SK-N-SH (cell line): ENCODE measurements around the gene ZDHHC14. TPM values are rescaled to one million over a fixed set of nuclear protein-coding genes. Genes with fewer than 3 reads are reported as not detected.

Experiments
- CTCF ChIA-PET: fragments of 300-600, 350-600 bp; formaldehyde crosslinking; extraction: SDS; loops from one replicate; lab custom pipeline; 2021; lab: Yijun Ruan, JAX
- POLR2A ChIA-PET: fragments of 350-600 bp; sonication (Branson Sonifier 250); formaldehyde crosslinking; extraction: SDS; loops from one replicate; lab custom pipeline; 2020; ENCODE audit warnings: antibody characterized with exemption, inconsistent platforms; lab: Yijun Ruan, JAX
- DNase-seq: peaks from one replicate; pipeline ENCODE4 v3.0.0; 2012
- H2AFZ ChIP-seq: fragments of 200-600 bp; sonication (generic); 2 replicates; pipeline ENCODE4 v1.8.1; 2016; ENCODE audit warnings: antibody characterized with exemption, mild to moderate bottlenecking, low read depth
- H3F3A ChIP-seq: fragments of 200-600 bp; sonication (generic); replicated peaks from 2 replicates; pipeline ENCODE3; 2016; ENCODE audit warnings: antibody characterized with exemption, mild to moderate bottlenecking; ENCODE audit not compliant: insufficient read depth
- H3K27ac ChIP-seq, 2 experiments: fragments of 200-500 bp in 1 of 2; fragments of 200-600 bp in 1 of 2; sonication (Bioruptor generic) in 1 of 2; sonication (generic), shearing (Covaris generic) in 1 of 2; 2 replicates each; pipeline versions ENCODE4 v1.5.1 to v1.6.1; 2014 to 2016; ENCODE audit warnings: low read depth in 2 of 2, inconsistent platforms in 1 of 2, low read length in 1 of 2, mild to moderate bottlenecking in 1 of 2, mixed read lengths in 1 of 2
- H3K27me3 ChIP-seq: fragments of 200-600 bp; sonication (generic), shearing (Covaris generic); 2 replicates; pipeline ENCODE4 v1.6.1; 2016; ENCODE audit warnings: mixed run types; ENCODE audit not compliant: insufficient read depth
- H3K36me3 ChIP-seq, 2 experiments: fragments of 200-500 bp in 1 of 2; fragments of 200-600 bp in 1 of 2; sonication (Bioruptor generic) in 1 of 2; sonication (generic) in 1 of 2; replicated peaks in 1 of 2; 2 replicates each; pipeline versions ENCODE3 to v1.5.1; 2014 to 2016; ENCODE audit warnings: low read length in 1 of 2, mild to moderate bottlenecking in 1 of 2; ENCODE audit not compliant: insufficient read depth in 2 of 2, control insufficient read depth in 1 of 2
- H3K4me1 ChIP-seq, 2 experiments: fragments of 200-500 bp in 1 of 2; fragments of 200-600 bp in 1 of 2; sonication (Bioruptor generic) in 1 of 2; sonication (generic), shearing (Covaris generic) in 1 of 2; 2 replicates each; pipeline versions ENCODE4 v1.5.1 to v1.6.1; 2014 to 2016; ENCODE audit warnings: low read depth in 1 of 2, low read length in 1 of 2, mixed run types in 1 of 2; ENCODE audit not compliant: insufficient read depth in 2 of 2, control insufficient read depth in 1 of 2
- H3K4me2 ChIP-seq: fragments of 200-600 bp; sonication (generic), shearing (Covaris generic); 2 replicates; pipeline ENCODE4 v1.6.1; 2017; ENCODE audit warnings: mixed run types
- H3K4me3 ChIP-seq, 2 experiments: fragments of 200-500 bp in 1 of 2; fragments of 200-600 bp in 1 of 2; sonication (Bioruptor generic) in 1 of 2; sonication (generic), shearing (Covaris generic) in 1 of 2; 2 replicates each; pipeline versions ENCODE4 v1.5.1 to v1.8.1; 2014 to 2016; ENCODE audit warnings: low read depth in 2 of 2, inconsistent platforms in 1 of 2, low read length in 1 of 2, mild to moderate bottlenecking in 1 of 2, mixed read lengths in 1 of 2, moderate library complexity in 1 of 2
- H3K79me2 ChIP-seq: fragments of 200-600 bp; sonication (generic); 2 replicates; pipeline ENCODE4 v1.8.1; 2017; ENCODE audit warnings: mild to moderate bottlenecking; ENCODE audit not compliant: insufficient read depth
- H3K9ac ChIP-seq: fragments of 200-600 bp; sonication (generic); 2 replicates; pipeline ENCODE4 v1.6.1; 2017; ENCODE audit warnings: mixed run types
- H3K9me2 ChIP-seq: fragments of 200-600 bp; sonication (generic); 2 replicates; pipeline ENCODE4 v1.6.1; 2017; ENCODE audit warnings: mixed run types
- H3K9me3 ChIP-seq: fragments of 200-600 bp; sonication (generic); 2 replicates; pipeline ENCODE4 v1.6.1; 2017; ENCODE audit warnings: mixed run types, mild to moderate bottlenecking, moderate library complexity
- H4K20me1 ChIP-seq: fragments of 200-600 bp; sonication (generic); 2 replicates; pipeline ENCODE4 v1.6.1; 2017; ENCODE audit warnings: mild to moderate bottlenecking, mixed run types; ENCODE audit not compliant: insufficient read depth
- ELF1 ChIP-seq: IDR thresholded peaks from 2 replicates; pipeline ENCODE4 v1.4.0; 2012
- FOSL2 ChIP-seq: IDR thresholded peaks from 2 replicates; pipeline ENCODE4 v1.4.0; 2012; ENCODE audit warnings: low read depth, mild to moderate bottlenecking, moderate library complexity, borderline replicate concordance
- GABPA ChIP-seq: IDR thresholded peaks from 2 replicates; pipeline ENCODE4 v1.4.0; 2012; ENCODE audit warnings: low read depth, mild to moderate bottlenecking
- GATA2 ChIP-seq: sonication (generic); formaldehyde crosslinking; IDR thresholded peaks from 2 replicates; pipeline ENCODE4 v1.5.0; 2020; ENCODE audit warnings: mild to moderate bottlenecking, missing genetic modification reagents
- MXI1 ChIP-seq: IDR thresholded peaks from 2 replicates; pipeline ENCODE4 v1.6.1; 2012; ENCODE audit warnings: mild to moderate bottlenecking, low read depth, low read length, improper control_type of control experiment
- RAD21 ChIP-seq: IDR thresholded peaks from 2 replicates; pipeline ENCODE4 v1.6.1; 2012; ENCODE audit warnings: mild to moderate bottlenecking, low read length
- RFX5 ChIP-seq: IDR thresholded peaks from 2 replicates; pipeline ENCODE4 v1.6.1; 2012; ENCODE audit warnings: mild to moderate bottlenecking, improper control_type of control experiment, low read length
- SIN3A ChIP-seq: IDR thresholded peaks from 2 replicates; pipeline ENCODE4 v1.6.1; 2012; ENCODE audit warnings: low read depth, mild to moderate bottlenecking, low read length, moderate library complexity, borderline replicate concordance
- SMC3 ChIP-seq: IDR thresholded peaks from 2 replicates; pipeline ENCODE4 v1.6.1; 2012; ENCODE audit warnings: low read depth, low read length, improper control_type of control experiment
- TAF1 ChIP-seq: IDR thresholded peaks from 2 replicates; pipeline ENCODE4 v1.6.1; 2012; ENCODE audit warnings: low read depth, mild to moderate bottlenecking, low read length, moderate library complexity, borderline replicate concordance
- TEAD4 ChIP-seq: IDR thresholded peaks from 2 replicates; pipeline ENCODE4 v1.4.0; 2012; ENCODE audit warnings: mild to moderate bottlenecking, borderline replicate concordance; ENCODE audit not compliant: insufficient read depth
- YY1 ChIP-seq: IDR thresholded peaks from 2 replicates; pipeline ENCODE4 v1.4.0; 2012; ENCODE audit warnings: low read depth, mild to moderate bottlenecking
- whole genome bisulfite sequencing: methylation state at CpG from one replicate; pipeline ENCODE4 v1.1.6; 2017; ENCODE audit warnings: low lambda C conversion rate; 5-methylcytosine and 5-hydroxymethylcytosine counted together
- polyA plus RNA-seq, 3 experiments: library from polyadenylated mRNA; depleted of rRNA; stranded (reverse); fragments of >200 nt; gene quantifications; 2 replicates each; pipeline ENCODE4 v1.2.3, GENCODE V29; 2012
- TF ChIP-seq, protein P1 (sequence below): IDR thresholded peaks from 2 replicates; pipeline ENCODE4 v1.6.1; 2012; ENCODE audit warnings: mild to moderate bottlenecking, low read depth, low read length, moderate library complexity
- TF ChIP-seq, protein P2 (sequence below): fragments of 150-350 bp; IDR thresholded peaks from 2 replicates; pipeline ENCODE4 v1.6.1; 2017; ENCODE audit warnings: antibody characterized with exemption, low read length, low read depth, borderline replicate concordance
- TF ChIP-seq, protein P3 (sequence below): fragments of 200-600 bp; sonication (generic); IDR thresholded peaks from 2 replicates; pipeline ENCODE4 v1.6.1; 2017; ENCODE audit warnings: antibody characterized with exemption, mild to moderate bottlenecking, moderate library complexity

The ZDHHC14 gene
- polyA plus RNA-seq, 1 of the 3 experiments (the other 2 are of a cell fraction) = 5.4 TPM

DNA sequence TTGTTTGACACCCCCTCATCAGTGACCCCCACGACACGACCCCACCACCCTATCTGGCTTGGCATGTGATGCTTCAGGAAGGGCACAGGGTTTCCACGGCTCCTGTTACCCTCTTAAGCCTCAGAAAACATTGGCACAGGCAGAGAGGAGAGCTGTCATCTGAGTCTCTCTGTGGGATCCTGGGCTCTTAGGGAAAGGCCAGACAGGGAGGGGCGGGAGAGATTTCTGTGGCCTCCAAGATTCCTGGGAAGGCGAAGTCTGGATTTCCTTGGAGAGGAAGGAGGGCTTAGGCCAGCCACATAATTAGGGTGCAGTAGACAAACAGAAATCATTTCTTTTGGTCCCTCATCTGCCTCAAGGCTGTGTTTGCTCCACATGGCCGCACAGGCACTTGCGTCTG lies 250.4 kb downstream of the ZDHHC14 start (continued):
- TF ChIP-seq, protein P1, sequence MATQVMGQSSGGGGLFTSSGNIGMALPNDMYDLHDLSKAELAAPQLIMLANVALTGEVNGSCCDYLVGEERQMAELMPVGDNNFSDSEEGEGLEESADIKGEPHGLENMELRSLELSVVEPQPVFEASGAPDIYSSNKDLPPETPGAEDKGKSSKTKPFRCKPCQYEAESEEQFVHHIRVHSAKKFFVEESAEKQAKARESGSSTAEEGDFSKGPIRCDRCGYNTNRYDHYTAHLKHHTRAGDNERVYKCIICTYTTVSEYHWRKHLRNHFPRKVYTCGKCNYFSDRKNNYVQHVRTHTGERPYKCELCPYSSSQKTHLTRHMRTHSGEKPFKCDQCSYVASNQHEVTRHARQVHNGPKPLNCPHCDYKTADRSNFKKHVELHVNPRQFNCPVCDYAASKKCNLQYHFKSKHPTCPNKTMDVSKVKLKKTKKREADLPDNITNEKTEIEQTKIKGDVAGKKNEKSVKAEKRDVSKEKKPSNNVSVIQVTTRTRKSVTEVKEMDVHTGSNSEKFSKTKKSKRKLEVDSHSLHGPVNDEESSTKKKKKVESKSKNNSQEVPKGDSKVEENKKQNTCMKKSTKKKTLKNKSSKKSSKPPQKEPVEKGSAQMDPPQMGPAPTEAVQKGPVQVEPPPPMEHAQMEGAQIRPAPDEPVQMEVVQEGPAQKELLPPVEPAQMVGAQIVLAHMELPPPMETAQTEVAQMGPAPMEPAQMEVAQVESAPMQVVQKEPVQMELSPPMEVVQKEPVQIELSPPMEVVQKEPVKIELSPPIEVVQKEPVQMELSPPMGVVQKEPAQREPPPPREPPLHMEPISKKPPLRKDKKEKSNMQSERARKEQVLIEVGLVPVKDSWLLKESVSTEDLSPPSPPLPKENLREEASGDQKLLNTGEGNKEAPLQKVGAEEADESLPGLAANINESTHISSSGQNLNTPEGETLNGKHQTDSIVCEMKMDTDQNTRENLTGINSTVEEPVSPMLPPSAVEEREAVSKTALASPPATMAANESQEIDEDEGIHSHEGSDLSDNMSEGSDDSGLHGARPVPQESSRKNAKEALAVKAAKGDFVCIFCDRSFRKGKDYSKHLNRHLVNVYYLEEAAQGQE = no peak
- no peak for TF ChIP-seq SIN3A

DNA sequence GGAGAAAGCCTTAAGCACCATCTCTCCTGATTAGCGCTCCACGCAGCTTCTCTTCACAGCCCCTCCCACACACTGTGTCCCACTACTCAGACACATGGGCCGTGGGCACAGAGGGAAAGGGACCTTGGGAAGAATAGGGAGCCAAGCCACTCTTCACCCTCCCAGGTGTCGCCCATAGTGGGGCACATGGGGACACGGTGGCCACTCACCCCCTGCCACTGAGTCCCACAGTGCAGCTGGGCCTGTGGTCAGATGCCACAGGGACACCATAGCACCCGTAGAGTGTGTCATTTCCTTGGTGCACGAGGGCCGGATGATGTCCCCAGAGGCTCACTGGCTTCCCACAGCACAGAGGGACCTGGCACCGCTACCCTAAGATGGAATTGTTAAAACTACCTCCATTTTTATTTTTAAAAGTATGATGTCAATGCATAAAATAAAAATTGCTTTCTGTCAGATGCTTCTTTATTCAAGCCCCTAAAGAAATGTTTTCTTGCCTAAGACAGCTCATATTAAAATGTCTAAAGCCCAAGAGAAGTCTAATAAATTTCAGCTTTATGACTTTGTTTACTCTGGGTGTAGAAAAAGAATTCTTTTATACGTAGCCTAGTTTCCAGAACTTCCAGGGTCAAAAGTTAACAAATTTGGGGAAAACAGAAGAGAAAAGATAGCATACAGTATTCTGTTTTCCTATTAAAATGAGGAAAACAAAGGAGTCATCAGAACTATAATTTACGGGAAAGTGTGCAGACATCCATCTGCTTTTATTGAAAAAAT lies 251.0 kb downstream of the ZDHHC14 start:
- Histone ChIP-seq H4K20me1 (no peaks in the 10 kb centered on the region), H3K9ac (no peak overlapping the region), H3K36me3 (no peaks in the 10 kb centered on the region), H3K79me2 (no peaks in the 10 kb centered on the region), H3K9me2 (no peaks in the 10 kb centered on the region), H3K27ac (no peak overlapping the region), H3K4me3 (no peak overlapping the region), H3K4me2 (no peak overlapping the region), H3K27me3 (no peaks in the 10 kb centered on the region), H3K9me3 (no peaks in the 10 kb centered on the region), H2AFZ (no peak overlapping the region), H3F3A (no peaks in the 10 kb centered on the region), H3K4me1 (peaks cover 0 to 9% of the 10 kb centered on the region in 2 experiments; a peak in 1 of 4 replicates)
- TF ChIP-seq GATA2 (no peak), RFX5 (no peak), FOSL2 (no peak), YY1 (no peak), TAF1 (no peak), RAD21 (no peak), SMC3 (no peak), ELF1 (no peak), MXI1 (no peak), SIN3A (no peak), TEAD4 (no peak), GABPA (no peak)
- TF ChIP-seq, protein P2, sequence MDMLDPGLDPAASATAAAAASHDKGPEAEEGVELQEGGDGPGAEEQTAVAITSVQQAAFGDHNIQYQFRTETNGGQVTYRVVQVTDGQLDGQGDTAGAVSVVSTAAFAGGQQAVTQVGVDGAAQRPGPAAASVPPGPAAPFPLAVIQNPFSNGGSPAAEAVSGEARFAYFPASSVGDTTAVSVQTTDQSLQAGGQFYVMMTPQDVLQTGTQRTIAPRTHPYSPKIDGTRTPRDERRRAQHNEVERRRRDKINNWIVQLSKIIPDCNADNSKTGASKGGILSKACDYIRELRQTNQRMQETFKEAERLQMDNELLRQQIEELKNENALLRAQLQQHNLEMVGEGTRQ = no peak
- TF ChIP-seq, protein P3, sequence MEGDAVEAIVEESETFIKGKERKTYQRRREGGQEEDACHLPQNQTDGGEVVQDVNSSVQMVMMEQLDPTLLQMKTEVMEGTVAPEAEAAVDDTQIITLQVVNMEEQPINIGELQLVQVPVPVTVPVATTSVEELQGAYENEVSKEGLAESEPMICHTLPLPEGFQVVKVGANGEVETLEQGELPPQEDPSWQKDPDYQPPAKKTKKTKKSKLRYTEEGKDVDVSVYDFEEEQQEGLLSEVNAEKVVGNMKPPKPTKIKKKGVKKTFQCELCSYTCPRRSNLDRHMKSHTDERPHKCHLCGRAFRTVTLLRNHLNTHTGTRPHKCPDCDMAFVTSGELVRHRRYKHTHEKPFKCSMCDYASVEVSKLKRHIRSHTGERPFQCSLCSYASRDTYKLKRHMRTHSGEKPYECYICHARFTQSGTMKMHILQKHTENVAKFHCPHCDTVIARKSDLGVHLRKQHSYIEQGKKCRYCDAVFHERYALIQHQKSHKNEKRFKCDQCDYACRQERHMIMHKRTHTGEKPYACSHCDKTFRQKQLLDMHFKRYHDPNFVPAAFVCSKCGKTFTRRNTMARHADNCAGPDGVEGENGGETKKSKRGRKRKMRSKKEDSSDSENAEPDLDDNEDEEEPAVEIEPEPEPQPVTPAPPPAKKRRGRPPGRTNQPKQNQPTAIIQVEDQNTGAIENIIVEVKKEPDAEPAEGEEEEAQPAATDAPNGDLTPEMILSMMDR = no peak
- 78% methylated on average over 9 of the region's 11 CpGs for WGBS
- ChIA-PET CTCF (no interaction called here), POLR2A (no interaction called here)
- DNase-seq = no peak
